ENCODE measurements around the gene ZNF423. TPM values are rescaled to one million over a fixed set of nuclear protein-coding genes. Genes with fewer than 3 reads are reported as not detected.
"Not testable (repeated sequence)": the region's sequence is repeated elsewhere in the genome, so short reads cannot be mapped to it uniquely, and the experiment has no call there.

ZNF423 gene
- total RNA-seq, 1 donor from 2014 or later = 8.8 TPM

- DNase-seq (ENCODE audit: missing footprints) (no peak), ATAC-seq (no peak)
- intact Hi-C loops (cut with DNase I) = no loop called here
These were observed 335.3 kb downstream of the ZNF423 start for GRCh38 chr16:49520492-49521038.

GRCh38 chr16:49519741-49520140 lies 336.2 kb downstream of the ZNF423 start:
- DNase-seq (ENCODE audit: missing footprints) (no peak), ATAC-seq (no peak)
- intact Hi-C loops (cut with DNase I) = no loop called here

- ATAC-seq (no peak), DNase-seq (ENCODE audit: missing footprints) (no peak)
- intact Hi-C loops (cut with DNase I) = no loop called here
These were observed 336.8 kb downstream of the ZNF423 start for GRCh38 chr16:49519008-49519656.

- DNase-seq (ENCODE audit: missing footprints) (no peak), ATAC-seq (no peak)
- intact Hi-C loops (cut with DNase I) = no loop called here
These were observed 339.4 kb downstream of the ZNF423 start for GRCh38 chr16:49516382-49517036.

DNA sequence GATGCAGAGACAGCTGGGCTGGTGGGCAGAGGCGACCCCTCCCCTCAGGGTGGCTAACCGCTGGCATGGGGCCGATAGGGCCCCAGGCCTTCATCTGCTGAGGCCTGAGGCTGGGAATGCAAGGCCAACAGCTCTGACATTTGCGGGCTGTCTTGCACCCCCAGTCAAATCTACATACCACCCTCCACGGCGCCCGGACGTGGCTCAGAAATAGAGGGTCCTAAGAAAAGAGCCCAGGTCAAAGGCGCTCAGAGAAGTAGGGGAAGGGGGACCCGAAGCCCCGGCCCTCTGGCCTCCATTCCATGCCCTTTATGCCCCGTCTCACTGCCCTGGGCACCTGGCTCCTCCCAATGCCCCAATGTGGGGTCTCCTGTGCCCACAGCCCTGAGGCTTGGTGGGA lies 340.1 kb downstream of the ZNF423 start:
- no peak for DNase-seq (ENCODE audit: missing footprints)
- intact Hi-C loops (cut with DNase I) = no loop called here
- no peak for ATAC-seq

- intact Hi-C loops (cut with DNase I) = no loop called here
- DNase-seq (ENCODE audit: missing footprints) = no peak
- no peak for ATAC-seq
These were observed 340.8 kb downstream of the ZNF423 start for GRCh38 chr16:49515016-49515565.

DNA sequence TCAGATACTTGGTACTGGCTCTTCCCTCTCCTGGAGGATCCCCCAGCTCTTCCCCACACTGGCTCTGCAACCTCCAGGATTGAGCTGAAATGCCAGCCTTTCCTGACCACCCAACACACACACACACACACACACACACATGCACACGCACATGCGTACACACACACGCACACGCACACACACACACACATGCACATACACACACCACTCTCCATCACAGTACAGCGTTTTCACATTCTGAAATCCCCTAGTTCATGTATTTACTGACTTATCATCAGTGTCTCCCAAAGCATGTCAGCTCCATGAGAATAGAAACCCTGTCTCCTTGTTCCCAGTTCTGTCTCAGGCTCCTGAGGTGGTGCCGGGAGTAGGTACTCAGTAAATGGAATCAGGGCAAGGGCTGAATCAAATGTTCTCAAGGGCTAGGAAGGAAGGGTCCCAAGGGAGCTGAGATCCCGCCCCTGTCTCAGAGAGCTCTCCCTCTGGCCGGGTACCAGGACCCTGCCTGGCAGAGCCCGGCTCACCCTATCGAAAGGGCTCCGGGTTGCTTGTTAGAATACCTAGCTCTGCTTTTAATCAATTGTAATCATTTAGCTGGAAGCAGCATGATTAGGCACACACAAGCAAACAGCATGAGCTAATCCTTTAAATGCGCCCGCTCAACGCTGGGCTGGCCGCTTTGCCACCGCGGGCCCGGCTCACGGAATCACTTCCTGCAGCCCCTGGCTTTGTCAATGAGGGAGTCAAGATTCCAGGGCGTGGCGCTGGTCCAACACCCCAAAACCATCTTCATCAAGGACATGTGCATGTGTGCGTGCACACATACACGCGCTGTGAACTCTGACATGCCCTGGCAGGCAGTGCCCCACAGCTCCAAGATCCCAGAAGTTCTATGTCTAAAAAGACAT lies 341.6 kb downstream of the ZNF423 start:
- intact Hi-C loops (cut with DNase I) = no loop called here
- DNase-seq (ENCODE audit: missing footprints) = no peak
- no peak for ATAC-seq

- DNase-seq (ENCODE audit: missing footprints) (no peak), ATAC-seq (no peak)
- intact Hi-C loops (cut with DNase I) = no loop called here
These were observed 342.9 kb downstream of the ZNF423 start for GRCh38 chr16:49513040-49513439.

- intact Hi-C loops (cut with DNase I) = no loop called here
- DNase-seq (ENCODE audit: missing footprints) (no peak), ATAC-seq (no peak)
These were observed 345.1 kb downstream of the ZNF423 start for GRCh38 chr16:49510654-49511305.

- intact Hi-C loops (cut with DNase I) = no loop called here
- no peak for DNase-seq (ENCODE audit: missing footprints)
- ATAC-seq = no peak
These were observed 345.8 kb downstream of the ZNF423 start for GRCh38 chr16:49510141-49510540.

- ATAC-seq; DNase-seq (ENCODE audit: missing footprints); intact Hi-C loops (cut with DNase I): not testable (repeated sequence)
These were observed 349.6 kb downstream of the ZNF423 start for GRCh38 chr16:49506058-49507013.

GRCh38 chr16:49505556-49505955 lies 350.4 kb downstream of the ZNF423 start:
- intact Hi-C loops (cut with DNase I) = no loop called here
- DNase-seq (ENCODE audit: missing footprints) (no peak), ATAC-seq (no peak)

DNA sequence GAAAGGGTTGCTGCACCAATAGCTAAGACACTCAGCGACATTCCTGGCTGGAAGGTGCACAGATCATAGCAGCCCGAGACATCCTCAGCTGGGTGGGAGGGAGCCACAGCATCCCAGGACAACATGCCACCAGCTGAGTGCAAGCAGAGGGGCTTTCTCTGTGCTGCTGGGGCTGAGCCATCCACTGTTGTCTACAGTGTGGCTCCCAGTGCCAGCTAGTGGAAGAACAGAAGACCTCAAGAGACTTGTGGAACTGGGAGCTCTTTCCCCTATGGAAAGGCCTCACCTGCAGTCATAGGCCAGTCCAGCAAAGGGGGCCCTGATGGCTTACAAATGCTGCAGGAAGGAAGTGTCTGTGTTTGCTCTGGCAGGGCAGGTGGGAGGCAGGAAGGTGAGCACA lies 351.3 kb downstream of the ZNF423 start:
- intact Hi-C loops (cut with DNase I) = no loop called here
- ATAC-seq (no peak), DNase-seq (ENCODE audit: missing footprints) (no peak)

- ATAC-seq (no peak), DNase-seq (ENCODE audit: missing footprints) (no peak)
- intact Hi-C loops (cut with DNase I) = no loop called here
These were observed 351.9 kb downstream of the ZNF423 start for GRCh38 chr16:49504023-49504364.

DNA sequence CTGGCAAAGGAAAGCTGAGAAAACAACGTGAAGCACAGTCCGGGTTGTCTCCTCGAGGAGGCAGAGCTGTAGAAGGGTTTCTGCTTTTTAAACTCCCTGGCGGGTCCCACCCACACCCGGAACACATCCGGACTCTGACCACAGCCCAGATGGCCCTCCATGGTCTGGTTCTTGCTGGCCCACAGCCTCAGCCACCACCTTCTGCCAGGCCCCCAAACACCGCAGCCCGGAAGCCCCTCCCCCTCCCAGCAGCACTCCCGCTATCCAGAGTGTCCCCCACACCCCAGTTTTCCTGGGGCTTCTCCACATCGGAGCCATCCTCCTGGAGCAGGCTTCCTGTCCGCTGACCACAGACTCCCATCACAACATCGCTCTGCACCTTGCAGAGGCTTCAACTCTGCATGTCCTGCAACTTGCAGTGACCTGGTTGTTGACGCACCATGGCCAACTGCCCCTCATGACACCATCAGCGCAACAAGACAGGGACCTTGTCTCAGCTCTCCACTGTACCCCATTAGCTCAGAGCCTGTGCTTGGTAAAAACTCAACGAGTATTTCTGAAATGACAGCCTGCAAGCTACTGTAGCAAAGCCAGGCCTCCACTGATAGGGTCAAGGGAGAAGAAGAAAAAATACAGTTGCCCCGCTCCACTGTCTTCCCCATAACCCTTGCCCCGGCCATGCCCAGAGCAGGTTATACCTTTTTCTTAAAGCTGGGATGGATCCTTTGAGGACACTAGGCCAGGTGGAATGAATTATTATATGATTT lies 352.5 kb downstream of the ZNF423 start:
- peak; percentile 18 for ATAC-seq

GRCh38 chr16:49502136-49502881 lies 353.6 kb downstream of the ZNF423 start:
- ATAC-seq (no peak), DNase-seq (ENCODE audit: missing footprints) (no peak)
- intact Hi-C loops (cut with DNase I) = no loop called here

More for the DNA sequence above, 352.5 kb downstream of the ZNF423 start:
- no peak for DNase-seq (ENCODE audit: missing footprints)
- intact Hi-C loops (cut with DNase I) = no loop called here
